ENCODE data around the gene P3H3. TPM values are rescaled to one million over a fixed set of nuclear protein-coding genes. Genes with fewer than 3 reads are reported as not detected.
"Not testable (repeated sequence)": the region's sequence is repeated elsewhere in the genome, so short reads cannot be mapped to it uniquely, and the experiment has no call there.

P3H3 gene
- total RNA-seq, 1 experiment from 2014 or later, result 26.9 TPM

DNA sequence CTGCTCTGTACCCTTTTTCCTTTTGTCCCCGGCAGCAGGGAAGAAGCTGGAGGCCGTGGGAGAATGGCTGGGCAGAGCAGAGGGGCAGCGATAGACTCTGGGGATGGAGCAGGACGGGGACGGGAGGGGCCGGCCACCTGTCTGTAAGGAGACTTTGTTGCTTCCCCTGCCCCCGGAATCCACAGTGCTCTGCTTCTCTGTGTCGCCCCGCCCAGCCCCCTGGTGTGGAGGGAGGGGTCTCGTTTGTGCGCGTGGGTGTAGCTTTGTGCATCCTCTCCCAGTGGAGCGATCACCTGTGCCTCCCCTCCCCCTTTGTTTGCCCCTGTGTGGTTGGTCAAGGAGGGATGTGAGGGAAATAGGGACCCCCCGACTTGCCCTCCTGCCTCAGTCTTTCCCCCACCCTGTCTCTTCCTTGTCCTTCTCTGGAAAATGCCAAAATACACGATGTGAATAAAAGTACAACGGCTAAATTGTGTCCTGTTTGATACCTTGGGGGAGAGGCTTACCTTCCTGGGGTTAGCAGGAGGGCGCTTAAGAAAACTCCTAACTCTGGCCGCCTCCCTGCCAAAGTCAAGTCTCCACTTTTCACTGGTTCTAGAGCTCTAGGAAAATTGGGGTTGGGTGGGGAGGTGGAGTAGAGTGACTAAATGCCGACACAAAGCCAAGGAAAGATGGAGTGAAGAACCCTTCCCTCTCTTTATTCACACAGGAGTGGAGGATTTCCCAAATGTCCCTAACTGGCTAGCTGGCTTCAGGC is 38.1 kb downstream of the P3H3 start:
- no peak for DNase-seq (ENCODE audit: low read depth)

DNA sequence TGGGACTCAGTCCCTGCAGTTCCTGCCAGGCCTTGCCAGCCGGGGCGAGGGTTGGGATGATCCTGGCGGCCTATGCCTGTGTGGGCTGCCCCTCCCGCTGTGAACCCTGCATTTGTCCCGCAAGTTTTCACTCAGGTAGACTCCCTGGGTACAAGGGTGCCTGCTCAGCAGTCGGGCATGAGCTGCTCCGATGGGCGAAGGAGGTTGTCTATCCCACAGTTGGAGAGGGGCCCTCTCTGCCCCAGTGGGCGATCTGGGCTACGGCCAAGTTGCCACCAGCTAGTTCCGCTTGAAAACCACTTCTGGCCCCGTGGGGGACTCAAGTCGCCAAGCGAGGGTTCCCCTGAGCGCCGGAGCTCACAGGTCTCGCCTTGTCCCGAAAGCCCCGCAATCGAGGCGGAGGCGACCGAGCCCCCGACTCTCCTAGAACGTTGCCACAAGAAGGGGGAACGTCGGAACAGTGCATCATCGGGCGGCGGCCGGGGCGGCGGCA is 38.8 kb downstream of the P3H3 start:
- no peak for DNase-seq (ENCODE audit: low read depth)

DNA sequence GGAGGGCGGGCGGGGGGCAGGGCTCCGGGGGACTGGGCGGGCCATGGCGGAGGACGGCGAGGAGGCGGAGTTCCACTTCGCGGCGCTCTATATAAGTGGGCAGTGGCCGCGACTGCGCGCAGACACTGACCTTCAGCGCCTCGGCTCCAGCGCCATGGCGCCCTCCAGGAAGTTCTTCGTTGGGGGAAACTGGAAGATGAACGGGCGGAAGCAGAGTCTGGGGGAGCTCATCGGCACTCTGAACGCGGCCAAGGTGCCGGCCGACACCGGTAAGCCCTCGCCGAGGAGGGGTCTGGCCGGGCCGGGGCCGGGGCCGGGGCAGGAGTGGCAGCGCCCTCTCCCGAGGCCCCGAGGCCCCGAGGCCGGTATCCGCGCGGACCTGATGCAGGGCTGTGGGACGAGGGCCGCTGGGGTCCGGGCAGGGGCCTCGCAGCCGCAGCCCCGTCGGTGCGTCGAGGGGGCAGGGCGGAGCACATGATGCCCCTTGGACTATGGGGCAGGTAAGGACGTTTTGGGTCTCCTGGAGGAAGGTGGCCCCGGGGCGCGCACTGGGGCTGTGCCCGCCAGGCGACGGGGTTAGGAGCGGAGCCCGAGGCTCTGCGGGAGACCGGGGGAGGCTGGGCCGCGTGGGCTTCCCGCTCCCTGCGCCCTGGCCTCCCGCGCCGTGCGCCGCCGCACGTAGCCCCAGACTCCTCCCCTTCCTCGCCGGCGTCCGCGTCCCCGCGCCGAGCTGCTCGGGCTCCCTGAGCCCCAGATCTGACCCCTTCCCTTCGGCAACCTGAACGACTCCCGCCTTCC is 39.4 kb downstream of the P3H3 start, which contains the start of gene TPI1:
Gene TPI1 (plus strand): TSS at position 119 of the 798 bp plus-strand sequence. CDS start 36 bp downstream, at position 155.
- peak; percentile 77 for DNase-seq (ENCODE audit: low read depth)

GRCh38 chr12:6868211-6869048 is 40.2 kb downstream of the P3H3 start:
- no peak for DNase-seq (ENCODE audit: low read depth)

DNA sequence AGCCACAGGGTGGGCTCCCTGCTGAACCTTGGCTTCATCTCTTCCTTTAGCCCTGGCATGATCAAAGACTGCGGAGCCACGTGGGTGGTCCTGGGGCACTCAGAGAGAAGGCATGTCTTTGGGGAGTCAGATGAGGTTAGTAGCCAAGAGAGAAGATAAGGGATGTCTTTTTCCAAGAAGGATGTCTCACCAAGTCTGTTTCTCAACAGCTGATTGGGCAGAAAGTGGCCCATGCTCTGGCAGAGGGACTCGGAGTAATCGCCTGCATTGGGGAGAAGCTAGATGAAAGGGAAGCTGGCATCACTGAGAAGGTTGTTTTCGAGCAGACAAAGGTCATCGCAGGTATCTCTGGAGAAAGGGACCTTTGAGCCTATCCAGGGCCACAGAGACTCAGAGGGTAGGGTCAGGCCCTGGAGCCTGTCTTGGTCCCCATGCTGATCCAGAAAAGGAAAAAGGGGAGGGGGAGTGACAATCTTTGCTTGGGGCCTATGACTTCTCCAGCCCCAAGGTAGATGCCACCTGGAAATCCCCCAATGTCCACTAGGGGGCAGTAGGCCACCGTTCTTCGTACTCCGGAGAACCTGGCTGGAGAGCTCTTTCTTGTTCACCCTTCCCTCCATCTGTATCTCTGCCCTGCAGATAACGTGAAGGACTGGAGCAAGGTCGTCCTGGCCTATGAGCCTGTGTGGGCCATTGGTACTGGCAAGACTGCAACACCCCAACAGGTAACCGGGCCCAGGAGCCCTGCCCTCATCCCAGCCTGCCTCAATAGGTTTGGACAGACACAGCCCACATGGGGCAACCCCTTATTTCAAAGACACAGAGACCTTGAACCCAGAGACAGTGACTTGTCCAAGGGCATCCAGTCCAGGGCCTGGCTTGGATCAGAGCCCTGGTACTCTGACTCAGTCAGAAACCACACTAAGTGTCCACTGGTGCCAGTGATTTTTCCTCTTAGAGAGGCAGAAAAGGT is 41.1 kb downstream of the P3H3 start:
- DNase-seq (ENCODE audit: low read depth), result peak; percentile 62

DNA sequence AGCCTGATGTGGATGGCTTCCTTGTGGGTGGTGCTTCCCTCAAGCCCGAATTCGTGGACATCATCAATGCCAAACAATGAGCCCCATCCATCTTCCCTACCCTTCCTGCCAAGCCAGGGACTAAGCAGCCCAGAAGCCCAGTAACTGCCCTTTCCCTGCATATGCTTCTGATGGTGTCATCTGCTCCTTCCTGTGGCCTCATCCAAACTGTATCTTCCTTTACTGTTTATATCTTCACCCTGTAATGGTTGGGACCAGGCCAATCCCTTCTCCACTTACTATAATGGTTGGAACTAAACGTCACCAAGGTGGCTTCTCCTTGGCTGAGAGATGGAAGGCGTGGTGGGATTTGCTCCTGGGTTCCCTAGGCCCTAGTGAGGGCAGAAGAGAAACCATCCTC is 42.1 kb downstream of the P3H3 start:
- DNase-seq (ENCODE audit: low read depth), result not testable (repeated sequence)

GRCh38 chr12:6871052-6871957 is 43.1 kb downstream of the P3H3 start:
- DNase-seq (ENCODE audit: low read depth), result peak; percentile 49

DNA sequence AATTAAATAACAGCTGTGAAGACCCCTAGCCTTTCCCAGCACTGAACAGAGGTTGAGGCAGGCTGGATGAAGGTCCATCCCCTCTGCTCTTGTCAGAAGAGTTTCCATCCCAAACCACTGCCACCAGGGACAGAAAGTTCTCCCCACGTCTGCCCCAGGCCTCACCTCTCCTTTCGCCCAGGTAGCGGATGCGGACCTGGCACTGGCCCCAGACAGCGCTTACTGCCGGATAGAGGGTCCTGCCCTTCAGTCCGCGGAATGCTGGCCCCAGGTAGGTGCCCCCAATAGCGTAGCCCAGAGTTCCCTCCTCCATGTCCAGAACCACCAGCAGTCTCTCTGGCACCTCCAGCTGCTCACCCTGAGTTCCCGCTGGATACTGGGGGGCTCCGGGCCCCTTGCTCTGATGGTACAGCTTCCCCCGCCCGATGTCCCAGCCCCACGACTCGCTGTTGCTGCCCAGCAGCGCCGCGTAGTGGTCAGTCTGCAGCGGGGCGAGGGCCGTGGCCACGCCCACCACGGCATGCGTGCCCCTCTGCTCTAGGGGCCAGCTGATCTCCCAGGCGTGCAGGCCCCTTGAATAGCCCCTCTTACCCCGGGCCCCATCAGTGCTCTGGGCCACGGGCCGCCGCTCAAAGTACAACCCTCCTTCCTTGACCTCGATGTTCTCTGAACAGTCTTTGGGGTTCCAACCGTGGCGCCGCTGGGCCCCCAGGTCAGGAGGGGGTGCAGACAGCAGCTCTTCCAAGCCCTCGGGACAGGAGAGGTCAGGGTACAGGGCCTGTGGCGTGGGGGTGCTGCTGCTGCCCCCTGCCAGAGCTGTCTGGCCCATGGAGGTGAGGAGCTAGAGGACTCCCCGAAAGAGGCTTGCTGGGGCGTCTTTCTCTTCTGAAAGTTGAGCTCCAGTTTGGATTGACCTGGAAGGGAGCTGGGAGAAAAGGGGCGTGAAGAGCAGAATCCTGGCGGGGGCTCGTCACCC is 44.2 kb downstream of the P3H3 start:
- peak; percentile 63 for DNase-seq (ENCODE audit: low read depth)

DNA sequence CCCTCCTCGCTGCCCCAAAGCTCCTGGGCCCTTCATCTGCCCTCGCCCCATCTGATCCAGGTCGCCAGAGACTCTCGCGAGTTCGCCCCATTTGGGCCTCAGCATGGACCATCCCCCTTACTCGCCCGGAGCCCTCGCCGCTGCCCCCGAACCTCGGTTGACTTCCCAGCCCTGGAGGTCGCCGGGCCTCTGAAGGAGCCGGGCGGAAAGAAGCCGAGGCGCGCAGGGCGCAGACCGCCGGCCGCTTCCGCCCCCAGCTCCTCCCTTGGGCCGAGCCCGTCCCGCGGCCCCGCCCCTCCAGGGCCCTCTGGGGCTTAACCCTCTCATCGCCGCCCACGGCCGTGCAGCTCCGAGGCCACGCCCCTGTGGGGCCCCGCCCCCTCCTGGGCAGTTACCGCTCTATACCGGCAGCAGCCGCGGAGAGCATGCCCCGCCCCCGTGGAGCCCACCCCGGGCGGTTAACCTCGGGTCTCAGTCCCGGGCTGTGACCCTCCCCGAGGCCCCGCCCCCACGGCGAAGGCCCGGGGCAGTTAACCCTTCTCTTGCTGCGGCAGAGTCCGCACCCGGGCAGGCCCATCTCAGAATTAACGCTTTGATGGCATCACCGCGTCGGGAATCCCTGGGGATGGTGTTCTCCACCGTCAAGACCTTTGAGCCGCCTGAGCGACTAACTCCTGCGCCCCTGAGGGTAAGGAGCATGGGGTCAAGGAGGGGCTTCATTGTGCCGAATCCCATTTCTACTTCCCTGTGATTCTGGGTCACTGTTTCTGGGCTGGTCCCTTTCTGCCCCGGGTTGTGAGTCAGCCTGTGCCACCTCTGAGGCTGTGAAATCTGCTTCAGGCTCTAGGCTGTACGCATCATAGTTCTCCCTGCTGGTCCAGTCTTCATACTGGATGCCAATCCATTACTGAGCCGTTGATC is 45.1 kb downstream of the P3H3 start, which contains the start of gene SPSB2:
Gene SPSB2 (minus strand): TSS at position 210 of the 921 bp plus-strand sequence. CDS start 402 bp downstream, outside the sequence.
- peak; percentile 90 for DNase-seq (ENCODE audit: low read depth)

DNA sequence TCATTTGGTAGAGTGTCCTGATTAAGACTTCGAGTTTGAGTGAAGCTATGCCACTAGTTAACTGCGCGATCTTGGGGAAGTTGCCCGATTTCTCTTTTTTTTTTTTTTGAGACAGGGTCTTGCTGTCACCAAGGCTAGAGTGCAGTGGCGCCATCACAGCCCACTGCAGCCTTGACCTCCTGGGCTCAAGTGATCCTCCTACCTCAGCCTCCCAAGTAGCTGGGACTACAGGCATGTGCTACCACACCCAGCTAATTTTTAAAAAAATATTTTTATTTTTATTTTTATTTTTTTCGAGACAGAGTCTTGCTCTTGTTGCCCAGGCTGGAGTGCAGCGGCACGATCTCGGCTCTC is 45.8 kb downstream of the P3H3 start:
- DNase-seq (ENCODE audit: low read depth), result not testable (repeated sequence)

- DNase-seq (ENCODE audit: low read depth), result not testable (repeated sequence)
These were observed 51.6 kb downstream of the P3H3 start for GRCh38 chr12:6879824-6880223.

DNA sequence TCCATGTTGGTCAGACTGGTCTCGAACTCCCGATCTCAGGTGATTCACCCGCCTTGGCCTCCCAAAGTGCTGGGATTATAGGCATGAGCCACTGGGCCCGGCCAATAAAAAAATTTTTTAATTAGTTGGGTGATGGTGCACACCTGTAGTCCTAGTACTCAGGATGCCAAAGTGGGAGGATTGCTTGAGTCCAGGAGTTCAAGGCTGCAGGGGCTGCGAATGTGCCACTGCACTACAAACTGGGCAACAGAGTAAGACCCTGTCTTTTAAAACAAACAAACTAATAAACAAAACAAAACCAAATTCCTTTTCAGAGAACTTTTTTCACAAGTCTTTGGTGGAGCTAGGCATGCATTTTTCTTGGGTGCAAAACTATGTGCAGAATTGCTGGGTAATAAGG is 55.0 kb downstream of the P3H3 start:
- DNase-seq (ENCODE audit: low read depth), result no peak

GRCh38 chr12:6883683-6884082 is 55.5 kb downstream of the P3H3 start:
- no peak for DNase-seq (ENCODE audit: low read depth)

DNA sequence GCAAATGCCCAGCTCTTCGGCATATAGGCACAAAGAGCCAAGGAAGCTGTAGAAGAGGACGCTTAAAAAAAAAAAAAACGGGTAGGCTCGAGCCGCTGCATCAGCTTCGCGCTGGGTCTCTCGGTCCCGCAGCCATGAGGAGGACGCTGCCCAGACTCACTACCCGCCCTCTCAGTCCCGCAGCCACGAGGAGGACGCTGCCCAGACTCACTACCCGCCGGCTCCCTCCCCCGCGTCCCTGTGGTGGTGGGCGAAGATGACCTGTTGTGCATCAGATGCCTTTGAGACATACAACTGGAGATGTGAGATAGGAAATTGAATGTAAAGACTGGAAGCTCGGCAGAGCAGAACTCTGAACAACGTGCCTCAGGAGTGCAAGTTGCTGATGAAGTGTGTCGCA is 56.3 kb downstream of the P3H3 start:
- DNase-seq (ENCODE audit: low read depth), result no peak

- not testable (repeated sequence) for DNase-seq (ENCODE audit: low read depth)
These were observed 58.2 kb downstream of the P3H3 start for GRCh38 chr12:6886206-6886999.

- DNase-seq (ENCODE audit: low read depth), result no peak
These were observed 59.3 kb downstream of the P3H3 start for GRCh38 chr12:6887460-6887859.
